Epidermal melanocyte (primary cell): ENCODE data around the gene IFI16.
A peak's percentile ranks its signal among the peaks of the same experiment; 100 is the strongest.

ENCODE experiments used
- DNase-seq: peaks from one replicate; pipeline ENCODE4 v3.0.0; 2011; ENCODE audit warnings: low spot score; ENCODE audit not compliant: insufficient read length

Gene IFI16

GRCh38 chr1:159058751-159059150 is 49.0 kb downstream of the IFI16 start:
- no peak for DNase-seq

GRCh38 chr1:159065106-159065505 is 55.4 kb downstream of the IFI16 start:
- no peak for DNase-seq

GRCh38 chr1:159066108-159066507 is 56.4 kb downstream of the IFI16 start:
- DNase-seq = no peak

GRCh38 chr1:159067699-159068621 is 58.3 kb downstream of the IFI16 start:
- DNase-seq = no peak

- no peak for DNase-seq
These were observed 59.2 kb downstream of the IFI16 start for GRCh38 chr1:159068886-159069285.

GRCh38 chr1:159071970-159072582 is 62.4 kb downstream of the IFI16 start:
- DNase-seq = peak; percentile 34

GRCh38 chr1:159076438-159077119 is 66.9 kb downstream of the IFI16 start, which contains the start of gene AIM2:
AIM2 (minus strand) TSS chr1:159076766; CDS start chr1:159073499, 3,267 bp downstream.
- DNase-seq = no peak

- DNase-seq = no peak
These were observed 67.6 kb downstream of the IFI16 start for GRCh38 chr1:159077120-159077961.

GRCh38 chr1:159079525-159079924 is 69.8 kb downstream of the IFI16 start:
- no peak for DNase-seq

GRCh38 chr1:159081626-159082025 is 71.9 kb downstream of the IFI16 start:
- no peak for DNase-seq

- no peak for DNase-seq
These were observed 73.3 kb downstream of the IFI16 start for GRCh38 chr1:159083013-159083412.

GRCh38 chr1:159084152-159084551 is 74.4 kb downstream of the IFI16 start:
- DNase-seq = no peak

GRCh38 chr1:159084867-159085266 is 75.2 kb downstream of the IFI16 start:
- no peak for DNase-seq

- DNase-seq = no peak
These were observed 78.3 kb downstream of the IFI16 start for GRCh38 chr1:159088050-159088449.

- DNase-seq = no peak
These were observed 79.0 kb downstream of the IFI16 start for GRCh38 chr1:159088546-159089183.

- DNase-seq = no peak
These were observed 79.6 kb downstream of the IFI16 start for GRCh38 chr1:159089184-159089791.

- DNase-seq = no peak
These were observed 80.8 kb downstream of the IFI16 start for GRCh38 chr1:159090286-159091179.

GRCh38 chr1:159091180-159091560 is 81.5 kb downstream of the IFI16 start:
- no peak for DNase-seq

- DNase-seq = no peak
These were observed 81.9 kb downstream of the IFI16 start for GRCh38 chr1:159091607-159092031.
